ENCODE data around the gene PHF2.

PHF2 gene

DNA sequence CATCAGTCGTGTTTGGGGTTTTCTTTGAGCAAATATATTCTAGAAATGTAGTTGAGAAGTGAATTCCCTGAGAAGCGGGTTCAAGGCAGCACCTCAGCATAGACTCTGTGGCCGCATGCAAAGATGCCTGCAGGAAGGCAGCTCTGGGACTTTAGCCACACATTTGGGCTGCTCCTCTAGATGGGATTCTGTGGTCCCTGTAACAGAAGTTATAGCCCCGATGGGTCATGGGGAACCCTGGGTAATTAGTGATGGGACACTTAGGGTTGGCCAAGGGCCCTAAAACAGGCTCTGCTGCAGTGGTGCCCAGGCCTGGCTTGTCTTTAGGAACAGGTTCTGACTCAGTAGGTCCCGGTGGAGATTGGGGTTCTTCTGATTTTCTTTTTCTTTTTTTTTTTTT, 36.8 kb downstream of the PHF2 start:
- POLR2A ChIA-PET = no interaction called here
- CTCF ChIA-PET = no interaction called here
- TF ChIP-seq SUZ12 (IDR thresholded peaks at IDR 0.05) (no peak), FOXM1 (IDR thresholded peaks at IDR 0.05; ENCODE audit: borderline replicate concordance) (no peak)
- no peak for DNase-seq (ENCODE audit: extremely low spot score)

DNA sequence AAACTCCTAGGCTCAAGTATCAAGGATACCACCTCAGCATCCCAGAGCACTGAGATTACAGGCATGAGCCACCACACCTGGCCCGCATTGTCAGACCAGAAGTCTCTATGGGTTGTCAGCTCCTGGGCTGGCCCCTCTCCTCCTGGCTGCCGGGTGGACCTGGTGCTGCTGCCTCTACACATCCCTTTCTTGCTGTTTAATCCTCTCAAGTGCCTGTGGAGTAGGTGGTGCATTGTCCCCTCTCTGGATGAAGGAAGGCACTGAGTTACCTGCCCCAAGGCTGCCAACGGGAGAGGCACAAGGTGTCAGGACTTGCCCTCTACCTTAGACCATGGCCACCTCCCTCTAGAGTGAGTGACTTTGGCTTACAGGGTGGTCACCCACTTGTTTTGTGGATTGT, 37.4 kb downstream of the PHF2 start:
- DNase-seq (ENCODE audit: extremely low spot score) = no peak
- TF ChIP-seq HDGF (IDR thresholded peaks at IDR 0.05; ENCODE audit: borderline replicate concordance) (no peak), CTBP1 (IDR thresholded peaks at IDR 0.05; ENCODE audit: borderline replicate concordance) (no peak), TARDBP (IDR thresholded peaks at IDR 0.05) (no peak), NFRKB (IDR thresholded peaks at IDR 0.05) (no peak), FOXK2 (IDR thresholded peaks at IDR 0.05) (no peak), L3MBTL2 (conservative IDR thresholded peaks at IDR 0.05) (no peak), FOXM1 (IDR thresholded peaks at IDR 0.05; ENCODE audit: borderline replicate concordance) (no peak), ARNT (IDR thresholded peaks at IDR 0.05) (no peak), SP1 (IDR thresholded peaks at IDR 0.05) (no peak), BHLHE40 (IDR thresholded peaks at IDR 0.05; ENCODE audit: borderline replicate concordance) (no peak), FOXA1 (IDR thresholded peaks at IDR 0.05) (no peak), LEF1 (IDR thresholded peaks at IDR 0.05; ENCODE audit: borderline replicate concordance) (no peak), ZNF384 (IDR thresholded peaks at IDR 0.05) (no peak), SUZ12 (IDR thresholded peaks at IDR 0.05) (no peak), ELF4 (IDR thresholded peaks at IDR 0.05) (no peak)
- TF ChIP-seq, protein P1, sequence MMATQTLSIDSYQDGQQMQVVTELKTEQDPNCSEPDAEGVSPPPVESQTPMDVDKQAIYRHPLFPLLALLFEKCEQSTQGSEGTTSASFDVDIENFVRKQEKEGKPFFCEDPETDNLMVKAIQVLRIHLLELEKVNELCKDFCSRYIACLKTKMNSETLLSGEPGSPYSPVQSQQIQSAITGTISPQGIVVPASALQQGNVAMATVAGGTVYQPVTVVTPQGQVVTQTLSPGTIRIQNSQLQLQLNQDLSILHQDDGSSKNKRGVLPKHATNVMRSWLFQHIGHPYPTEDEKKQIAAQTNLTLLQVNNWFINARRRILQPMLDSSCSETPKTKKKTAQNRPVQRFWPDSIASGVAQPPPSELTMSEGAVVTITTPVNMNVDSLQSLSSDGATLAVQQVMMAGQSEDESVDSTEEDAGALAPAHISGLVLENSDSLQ (IDR thresholded peaks at IDR 0.05) = no peak
- ChIA-PET POLR2A (no interaction called here), CTCF (no interaction called here)

DNA sequence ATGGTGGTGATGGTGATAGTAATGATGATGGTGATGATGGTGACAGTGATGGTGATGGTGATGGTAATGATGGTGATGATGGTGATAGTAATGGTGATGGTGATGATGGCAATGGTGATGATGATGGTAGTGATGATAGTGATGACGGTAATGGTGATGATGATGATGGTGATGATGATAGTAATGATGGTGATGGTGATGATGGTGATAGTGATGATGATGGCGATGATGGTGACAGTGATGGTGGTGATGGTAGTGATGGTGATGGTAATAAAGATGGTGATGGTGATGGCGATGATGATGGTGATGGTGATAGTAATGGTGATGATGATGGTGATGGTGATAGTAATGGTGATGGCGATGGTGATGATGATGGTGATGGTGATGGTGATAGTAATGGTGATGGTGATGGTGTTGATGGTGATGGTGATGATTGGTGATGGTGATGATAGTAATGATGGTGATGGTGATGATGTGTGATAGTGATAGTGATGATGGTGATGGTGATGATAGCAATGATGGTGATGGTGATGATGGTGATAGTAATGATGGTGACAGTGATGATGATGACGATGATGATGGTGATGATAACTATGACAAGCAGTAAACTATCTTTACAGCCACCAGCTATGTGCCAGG, 38.6 kb downstream of the PHF2 start:
- TF ChIP-seq SP1 (IDR thresholded peaks at IDR 0.05) = no peak
- TF ChIP-seq, protein P1 (IDR thresholded peaks at IDR 0.05) = no peak
- no peak for TF ChIP-seq CTBP1 (IDR thresholded peaks at IDR 0.05; ENCODE audit: borderline replicate concordance)
- no peak for TF ChIP-seq NFRKB (IDR thresholded peaks at IDR 0.05)
- no peak for TF ChIP-seq ZNF384 (IDR thresholded peaks at IDR 0.05)
- ChIA-PET POLR2A (no interaction called here), CTCF (no interaction called here)
- DNase-seq (ENCODE audit: extremely low spot score) = no peak

DNA sequence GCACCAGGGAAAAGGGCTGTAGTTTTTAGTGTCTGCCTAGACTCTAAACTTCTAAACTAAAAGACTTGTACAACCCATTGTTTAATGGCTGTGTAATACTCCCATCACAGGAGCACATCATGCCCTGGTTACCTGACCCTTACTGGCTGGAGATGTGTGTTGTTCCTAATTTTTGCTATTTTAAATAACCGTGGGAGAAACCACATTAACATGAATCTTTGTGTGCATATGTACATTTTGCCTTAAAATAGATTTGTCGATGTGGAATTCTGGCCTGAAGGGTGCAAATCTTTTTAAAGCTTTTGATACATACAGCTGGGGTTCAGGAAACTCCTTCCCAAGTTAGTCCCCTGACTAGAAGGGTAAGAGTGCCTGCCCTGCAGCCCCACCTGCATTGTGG, 39.7 kb downstream of the PHF2 start:
- TF ChIP-seq NFRKB (IDR thresholded peaks at IDR 0.05) (no peak), SP1 (IDR thresholded peaks at IDR 0.05) (no peak), HDGF (IDR thresholded peaks at IDR 0.05; ENCODE audit: borderline replicate concordance) (no peak), FOXA1 (IDR thresholded peaks at IDR 0.05) (no peak), FOXM1 (IDR thresholded peaks at IDR 0.05; ENCODE audit: borderline replicate concordance) (no peak), FOXK2 (IDR thresholded peaks at IDR 0.05) (no peak), SUZ12 (IDR thresholded peaks at IDR 0.05) (no peak), BHLHE40 (IDR thresholded peaks at IDR 0.05; ENCODE audit: borderline replicate concordance) (no peak), ELF4 (IDR thresholded peaks at IDR 0.05) (no peak), ZNF384 (IDR thresholded peaks at IDR 0.05) (no peak), TARDBP (IDR thresholded peaks at IDR 0.05) (no peak), CTBP1 (IDR thresholded peaks at IDR 0.05; ENCODE audit: borderline replicate concordance) (no peak), LEF1 (IDR thresholded peaks at IDR 0.05; ENCODE audit: borderline replicate concordance) (no peak)
- TF ChIP-seq, protein P1 (IDR thresholded peaks at IDR 0.05) = no peak
- ChIA-PET CTCF (no interaction called here), POLR2A (no interaction called here)
- no peak for DNase-seq (ENCODE audit: extremely low spot score)

DNA sequence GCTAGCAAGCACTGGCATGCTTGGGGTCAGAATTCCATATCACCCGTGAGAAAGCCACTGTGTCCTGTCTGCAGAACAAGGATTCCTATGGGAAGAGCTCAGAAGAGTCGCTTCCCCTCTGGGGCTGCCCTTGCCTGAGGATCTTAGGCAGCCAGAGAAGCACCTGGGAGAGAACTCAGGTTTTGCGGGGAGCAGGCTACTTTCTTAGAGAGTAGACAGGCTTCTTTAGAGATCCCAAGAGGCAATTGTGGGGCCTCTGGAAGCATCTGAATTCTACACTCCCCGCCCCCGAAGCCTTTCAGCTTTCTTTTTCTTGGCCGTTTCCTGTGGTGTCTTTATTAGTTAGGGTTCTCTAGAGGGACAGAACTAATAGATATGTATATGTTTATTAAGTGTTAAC, 40.9 kb downstream of the PHF2 start:
- TF ChIP-seq FOXA1 (IDR thresholded peaks at IDR 0.05) (no peak), SP1 (IDR thresholded peaks at IDR 0.05) (no peak), LEF1 (IDR thresholded peaks at IDR 0.05; ENCODE audit: borderline replicate concordance) (no peak), ARNT (IDR thresholded peaks at IDR 0.05) (no peak), L3MBTL2 (conservative IDR thresholded peaks at IDR 0.05) (no peak), BHLHE40 (IDR thresholded peaks at IDR 0.05; ENCODE audit: borderline replicate concordance) (no peak), FOXK2 (IDR thresholded peaks at IDR 0.05) (no peak), CTBP1 (IDR thresholded peaks at IDR 0.05; ENCODE audit: borderline replicate concordance) (no peak), SUZ12 (IDR thresholded peaks at IDR 0.05) (no peak), ZNF384 (IDR thresholded peaks at IDR 0.05) (no peak), ELF4 (IDR thresholded peaks at IDR 0.05) (no peak), HDGF (IDR thresholded peaks at IDR 0.05; ENCODE audit: borderline replicate concordance) (no peak), TARDBP (IDR thresholded peaks at IDR 0.05) (no peak), NFRKB (IDR thresholded peaks at IDR 0.05) (no peak), FOXM1 (IDR thresholded peaks at IDR 0.05; ENCODE audit: borderline replicate concordance) (no peak)
- TF ChIP-seq, protein P1 (IDR thresholded peaks at IDR 0.05) = no peak
- POLR2A ChIA-PET = no interaction called here
- CTCF ChIA-PET = no interaction called here
- DNase-seq (ENCODE audit: extremely low spot score) = no peak

DNA sequence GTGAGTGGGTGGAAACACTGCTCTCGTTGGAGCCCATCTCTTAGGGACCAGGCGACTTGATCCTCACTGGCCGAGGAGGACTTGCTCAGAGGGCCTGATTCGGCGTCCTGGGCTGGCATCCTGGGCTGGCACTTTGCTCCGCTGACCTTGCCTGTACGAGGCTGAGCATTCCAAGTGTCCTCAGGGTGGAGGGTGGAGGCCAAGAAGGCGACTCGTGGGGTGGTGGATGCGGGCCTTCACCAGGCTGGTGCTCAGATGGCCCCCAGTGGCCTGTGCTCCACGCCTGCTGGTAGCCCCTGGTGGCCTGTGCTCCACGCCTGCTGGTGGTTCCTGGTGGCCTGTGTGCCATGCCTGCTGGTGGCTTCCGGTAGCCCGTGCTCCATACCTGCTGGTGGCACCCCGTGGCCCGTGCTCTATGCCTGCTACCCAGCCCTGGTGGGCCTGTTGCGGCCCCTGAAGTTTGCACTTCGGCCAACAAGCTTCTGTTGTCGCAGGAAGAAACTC, 42.9 kb downstream of the PHF2 start:
- DNase-seq (ENCODE audit: extremely low spot score) = no peak
- ChIA-PET CTCF (no interaction called here), POLR2A (no interaction called here)
- TF ChIP-seq SUZ12 (IDR thresholded peaks at IDR 0.05) (no peak), HDGF (IDR thresholded peaks at IDR 0.05; ENCODE audit: borderline replicate concordance) (no peak), ZNF384 (IDR thresholded peaks at IDR 0.05) (no peak), TARDBP (IDR thresholded peaks at IDR 0.05) (no peak), FOXK2 (IDR thresholded peaks at IDR 0.05) (no peak), NFRKB (IDR thresholded peaks at IDR 0.05) (no peak), ARNT (IDR thresholded peaks at IDR 0.05) (no peak), CTBP1 (IDR thresholded peaks at IDR 0.05; ENCODE audit: borderline replicate concordance) (no peak), L3MBTL2 (conservative IDR thresholded peaks at IDR 0.05) (no peak), ELF4 (IDR thresholded peaks at IDR 0.05) (no peak), LEF1 (IDR thresholded peaks at IDR 0.05; ENCODE audit: borderline replicate concordance) (no peak), FOXM1 (IDR thresholded peaks at IDR 0.05; ENCODE audit: borderline replicate concordance) (no peak), FOXA1 (IDR thresholded peaks at IDR 0.05) (no peak), SP1 (IDR thresholded peaks at IDR 0.05) (no peak), BHLHE40 (IDR thresholded peaks at IDR 0.05; ENCODE audit: borderline replicate concordance) (no peak)
- TF ChIP-seq, protein P1 (IDR thresholded peaks at IDR 0.05) = no peak

Data from HEK293T (cell line).